Measurements from ENCODE around the gene COMMD7.
"Not testable (repeated sequence)": the region's sequence is repeated elsewhere in the genome, so short reads cannot be mapped to it uniquely, and the experiment has no call there.

COMMD7 gene

GRCh38 chr20:32706486-32706885, 36.8 kb downstream of the COMMD7 start:
- TF ChIP-seq, protein P1, sequence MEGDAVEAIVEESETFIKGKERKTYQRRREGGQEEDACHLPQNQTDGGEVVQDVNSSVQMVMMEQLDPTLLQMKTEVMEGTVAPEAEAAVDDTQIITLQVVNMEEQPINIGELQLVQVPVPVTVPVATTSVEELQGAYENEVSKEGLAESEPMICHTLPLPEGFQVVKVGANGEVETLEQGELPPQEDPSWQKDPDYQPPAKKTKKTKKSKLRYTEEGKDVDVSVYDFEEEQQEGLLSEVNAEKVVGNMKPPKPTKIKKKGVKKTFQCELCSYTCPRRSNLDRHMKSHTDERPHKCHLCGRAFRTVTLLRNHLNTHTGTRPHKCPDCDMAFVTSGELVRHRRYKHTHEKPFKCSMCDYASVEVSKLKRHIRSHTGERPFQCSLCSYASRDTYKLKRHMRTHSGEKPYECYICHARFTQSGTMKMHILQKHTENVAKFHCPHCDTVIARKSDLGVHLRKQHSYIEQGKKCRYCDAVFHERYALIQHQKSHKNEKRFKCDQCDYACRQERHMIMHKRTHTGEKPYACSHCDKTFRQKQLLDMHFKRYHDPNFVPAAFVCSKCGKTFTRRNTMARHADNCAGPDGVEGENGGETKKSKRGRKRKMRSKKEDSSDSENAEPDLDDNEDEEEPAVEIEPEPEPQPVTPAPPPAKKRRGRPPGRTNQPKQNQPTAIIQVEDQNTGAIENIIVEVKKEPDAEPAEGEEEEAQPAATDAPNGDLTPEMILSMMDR (IDR thresholded peaks at IDR 0.05) = no peak
- intact Hi-C loops (cut with DNase I; ENCODE audit: low total_unique reads) = no loop called here
- H3K4me3 ChIP-seq = no peak overlapping the region

GRCh38 chr20:32702706-32703425, 40.4 kb downstream of the COMMD7 start:
- no peak for DNase-seq
- peaks cover 53 to 76% (median 59%) of the 10 kb centered on the region in 3 donors for H3K36me3 ChIP-seq
- no peak overlapping the region for H3K4me3 ChIP-seq
- H3K27me3 ChIP-seq = no peaks in the 10 kb centered on the region
- H3K4me1 ChIP-seq = no peaks in the 10 kb centered on the region
- no peak overlapping the region for H3K27ac ChIP-seq
- TF ChIP-seq, protein P1 (IDR thresholded peaks at IDR 0.05) = no peak
- H3K9me3 ChIP-seq = no peaks in the 10 kb centered on the region
- intact Hi-C loops (cut with DNase I; ENCODE audit: low total_unique reads) = no loop called here

More at GRCh38 chr20:32706486-32706885, 36.8 kb downstream of the COMMD7 start:
- H3K4me1 ChIP-seq = no peaks in the 10 kb centered on the region
- H3K36me3 ChIP-seq = peaks cover 47 to 52% (median 49%) of the 10 kb centered on the region in 3 donors
- H3K27ac ChIP-seq = no peak overlapping the region
- DNase-seq = no peak
- no peaks in the 10 kb centered on the region for H3K27me3 ChIP-seq
- no peaks in the 10 kb centered on the region for H3K9me3 ChIP-seq

GRCh38 chr20:32697608-32698007, 45.7 kb downstream of the COMMD7 start:
- H3K4me3 ChIP-seq = no peak overlapping the region
- H3K27ac ChIP-seq = no peak overlapping the region
- intact Hi-C loops (cut with DNase I; ENCODE audit: low total_unique reads) = no loop called here
- H3K4me1 ChIP-seq = no peaks in the 10 kb centered on the region
- no peak for DNase-seq
- TF ChIP-seq, protein P1 (IDR thresholded peaks at IDR 0.05) = no peak
- H3K27me3 ChIP-seq = no peaks in the 10 kb centered on the region
- H3K36me3 ChIP-seq = peaks cover 20 to 47% (median 33%) of the 10 kb centered on the region in 3 donors
- no peaks in the 10 kb centered on the region for H3K9me3 ChIP-seq

DNA sequence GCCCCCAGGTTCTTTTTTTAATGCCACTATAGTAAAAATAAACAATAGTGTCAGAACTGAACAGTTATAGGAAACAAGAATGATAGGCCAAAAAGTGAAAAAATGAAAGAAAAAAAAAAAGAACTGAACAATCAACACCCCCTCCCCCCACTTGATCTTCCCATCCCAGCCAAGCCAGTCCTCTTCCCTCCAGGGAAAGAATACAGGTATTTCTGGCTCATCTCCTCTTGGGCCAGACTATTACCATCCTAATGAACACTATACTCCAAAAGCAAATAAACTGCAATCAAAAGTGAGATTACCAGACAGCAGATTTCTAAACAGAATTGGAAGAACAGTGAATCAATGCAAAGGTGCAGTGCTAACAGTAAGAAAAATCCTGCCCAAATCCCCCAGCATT, 48.2 kb downstream of the COMMD7 start:
- no peak overlapping the region for H3K27ac ChIP-seq
- TF ChIP-seq, protein P1 (IDR thresholded peaks at IDR 0.05) = no peak

GRCh38 chr20:32688966-32689365, 54.3 kb downstream of the COMMD7 start:
- intact Hi-C loops (cut with DNase I; ENCODE audit: low total_unique reads); H3K9me3 ChIP-seq; H3K4me3 ChIP-seq; H3K4me1 ChIP-seq; DNase-seq; H3K36me3 ChIP-seq; H3K27ac ChIP-seq; H3K27me3 ChIP-seq: not testable (repeated sequence)

More for the DNA sequence above, 48.2 kb downstream of the COMMD7 start:
- DNase-seq = no peak
- H3K9me3 ChIP-seq = no peaks in the 10 kb centered on the region
- H3K4me3 ChIP-seq = no peak overlapping the region
- peaks cover 0 to 30% (median 17%) of the 10 kb centered on the region in 3 donors for H3K36me3 ChIP-seq
- no peaks in the 10 kb centered on the region for H3K27me3 ChIP-seq
- H3K4me1 ChIP-seq = no peaks in the 10 kb centered on the region
- intact Hi-C loops (cut with DNase I; ENCODE audit: low total_unique reads) = no loop called here

- intact Hi-C loops (cut with DNase I; ENCODE audit: low total_unique reads) = no loop called here
- Histone ChIP-seq H3K9me3 (no peaks in the 10 kb centered on the region), H3K4me3 (no peak overlapping the region), H3K4me1 (peaks cover 0 to 7% (median 0%) of the 10 kb centered on the region in 4 donors), H3K27me3 (no peaks in the 10 kb centered on the region), H3K36me3 (peaks cover 0 to 9% (median 7%) of the 10 kb centered on the region in 3 donors), H3K27ac (no peak overlapping the region)
- no peak for DNase-seq
- TF ChIP-seq, protein P1 (IDR thresholded peaks at IDR 0.05) = no peak
These were observed 56.1 kb downstream of the COMMD7 start for GRCh38 chr20:32687180-32687532.
